Measurements from ENCODE around the gene SESN2. TPM values are rescaled to one million over a fixed set of nuclear protein-coding genes. Genes with fewer than 3 reads are reported as not detected.
"Not testable (repeated sequence)": the region's sequence is repeated elsewhere in the genome, so short reads cannot be mapped to it uniquely, and the experiment has no call there.

Gene SESN2
- total RNA-seq, 1 donor from 2014 or later = 8.6 TPM

DNA sequence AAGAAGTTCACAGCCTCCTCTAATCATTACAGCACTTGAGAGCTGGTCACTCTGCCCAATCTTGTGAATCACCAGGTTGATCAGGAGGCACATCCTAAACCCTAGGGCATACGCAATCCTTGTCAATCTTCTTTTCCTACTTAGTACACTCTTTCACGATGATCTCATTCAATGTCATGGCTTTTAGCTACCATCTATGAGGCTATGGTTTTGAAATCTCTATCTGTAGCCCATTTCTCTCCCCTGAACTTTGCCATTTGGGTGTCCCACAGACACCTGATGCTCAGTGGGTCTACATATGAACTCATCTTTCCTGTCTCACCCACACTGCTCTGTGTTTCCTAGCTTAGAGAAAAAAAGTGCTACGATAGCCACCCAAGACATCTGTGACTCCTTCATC lies 67.7 kb downstream of the SESN2 start:
- no peak for DNase-seq (ENCODE audit: low read depth, low spot score)

DNA sequence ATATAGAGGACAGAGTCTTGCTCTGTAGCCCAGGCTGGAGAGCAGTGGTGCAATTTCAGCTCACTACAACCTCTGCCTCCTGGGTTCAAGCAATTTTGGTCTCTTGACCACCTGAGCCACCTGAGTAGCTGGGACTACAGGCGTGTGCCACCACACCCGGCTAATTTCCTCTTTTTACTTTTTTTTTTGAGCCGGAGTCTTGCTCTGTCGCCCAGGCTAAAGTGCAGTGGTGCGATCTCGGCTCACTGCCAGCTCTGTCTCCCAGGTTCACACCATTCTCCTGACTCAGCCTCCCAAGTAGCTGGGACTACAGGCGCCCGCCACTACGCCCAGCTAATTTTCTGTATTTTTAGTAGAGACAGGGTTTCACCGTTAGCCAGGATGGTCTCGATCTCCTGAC lies 68.1 kb downstream of the SESN2 start:
- not testable (repeated sequence) for DNase-seq (ENCODE audit: low read depth, low spot score)

DNA sequence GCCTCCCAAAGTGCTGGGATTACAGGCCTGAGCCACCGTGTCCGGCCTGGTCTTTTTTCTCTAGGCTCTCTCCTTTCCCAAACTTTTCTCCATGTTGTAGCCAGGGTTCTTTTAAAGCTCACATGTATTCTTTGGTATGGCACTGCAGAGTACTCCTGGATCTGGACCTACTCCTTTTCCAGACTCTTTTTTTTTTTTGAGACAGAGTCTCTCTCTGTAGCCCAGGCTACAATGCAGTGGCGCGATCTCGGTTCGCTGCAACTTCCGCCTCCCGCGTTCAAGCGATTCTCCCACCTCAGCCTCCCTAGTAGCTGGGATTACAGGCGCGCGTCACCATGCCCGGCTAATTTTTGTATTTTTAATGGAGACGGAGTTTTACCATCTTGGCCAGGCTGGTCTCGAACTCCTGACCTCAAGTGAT lies 68.9 kb downstream of the SESN2 start:
- DNase-seq (ENCODE audit: low read depth, low spot score) = no peak

DNA sequence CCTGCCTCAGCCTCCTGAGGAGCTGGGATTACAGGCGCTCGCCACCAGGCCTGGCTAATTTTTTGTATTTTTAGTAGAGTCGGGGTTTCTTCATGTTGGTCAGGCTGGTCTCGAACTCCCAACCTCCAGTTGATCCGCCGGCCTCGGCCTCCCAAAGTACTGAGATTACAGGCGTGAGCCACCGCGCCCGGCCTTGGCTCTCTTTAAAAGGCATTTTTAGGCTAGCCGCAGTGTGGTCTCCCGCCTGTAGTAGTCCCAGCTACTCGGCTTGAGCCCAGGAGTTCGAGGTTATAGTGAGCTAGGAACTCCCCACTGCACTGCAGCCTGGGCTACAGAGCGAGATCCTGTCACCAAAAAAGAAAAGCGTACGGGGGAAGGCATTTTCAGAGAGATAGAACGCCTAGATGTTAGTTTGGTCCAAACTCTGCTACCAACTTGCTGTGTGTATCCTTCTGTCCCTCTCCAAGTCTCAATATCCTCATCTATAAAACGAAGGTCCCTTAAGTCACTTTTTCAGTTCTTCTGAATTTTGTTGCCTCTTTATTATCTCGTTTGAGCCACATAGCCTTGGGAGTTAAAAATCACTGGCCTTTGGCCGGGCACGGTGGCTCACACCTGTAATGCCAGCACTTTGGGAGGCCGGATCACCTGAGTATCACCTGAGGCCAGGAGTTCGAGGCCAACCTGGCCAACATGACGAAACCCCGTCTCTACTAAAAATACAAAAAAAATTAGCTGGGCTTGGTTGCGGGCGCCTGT lies 70.3 kb downstream of the SESN2 start:
- DNase-seq (ENCODE audit: low read depth, low spot score) = no peak

Other genes starting within 250 kb of the SESN2 start
- 14.2 and 19.3 TPM in 2 replicates for gene EYA3, start 170.9 kb upstream of the SESN2 start, total RNA-seq
- 0.20 and 0.21 TPM in 2 replicates for gene PTAFR, start 82.8 kb upstream of the SESN2 start, total RNA-seq
- 59.2 and 66.2 TPM in 2 replicates for gene DNAJC8, start 26.5 kb upstream of the SESN2 start, total RNA-seq
- 121 and 140 TPM in 2 replicates for gene ATP5IF1, start 23.4 kb upstream of the SESN2 start, total RNA-seq
- gene MED18, start 69.5 kb downstream of the SESN2 start, total RNA-seq = 22.9 and 24.7 TPM in 2 replicates
- 17.7 and 19.1 TPM in 2 replicates for gene PHACTR4, start 110.2 kb downstream of the SESN2 start, total RNA-seq
- gene RCC1, start 246.5 kb downstream of the SESN2 start, total RNA-seq = 89.9 and 129 TPM in 2 replicates

Measured in pulmonary artery endothelial cell (primary cell).